Measurements from ENCODE around the gene LAMTOR4. TPM values are rescaled to one million over a fixed set of nuclear protein-coding genes. Genes with fewer than 3 reads are reported as not detected.

Gene LAMTOR4
- total RNA-seq, 1 experiment from 2014 or later: 54.8 TPM

DNA sequence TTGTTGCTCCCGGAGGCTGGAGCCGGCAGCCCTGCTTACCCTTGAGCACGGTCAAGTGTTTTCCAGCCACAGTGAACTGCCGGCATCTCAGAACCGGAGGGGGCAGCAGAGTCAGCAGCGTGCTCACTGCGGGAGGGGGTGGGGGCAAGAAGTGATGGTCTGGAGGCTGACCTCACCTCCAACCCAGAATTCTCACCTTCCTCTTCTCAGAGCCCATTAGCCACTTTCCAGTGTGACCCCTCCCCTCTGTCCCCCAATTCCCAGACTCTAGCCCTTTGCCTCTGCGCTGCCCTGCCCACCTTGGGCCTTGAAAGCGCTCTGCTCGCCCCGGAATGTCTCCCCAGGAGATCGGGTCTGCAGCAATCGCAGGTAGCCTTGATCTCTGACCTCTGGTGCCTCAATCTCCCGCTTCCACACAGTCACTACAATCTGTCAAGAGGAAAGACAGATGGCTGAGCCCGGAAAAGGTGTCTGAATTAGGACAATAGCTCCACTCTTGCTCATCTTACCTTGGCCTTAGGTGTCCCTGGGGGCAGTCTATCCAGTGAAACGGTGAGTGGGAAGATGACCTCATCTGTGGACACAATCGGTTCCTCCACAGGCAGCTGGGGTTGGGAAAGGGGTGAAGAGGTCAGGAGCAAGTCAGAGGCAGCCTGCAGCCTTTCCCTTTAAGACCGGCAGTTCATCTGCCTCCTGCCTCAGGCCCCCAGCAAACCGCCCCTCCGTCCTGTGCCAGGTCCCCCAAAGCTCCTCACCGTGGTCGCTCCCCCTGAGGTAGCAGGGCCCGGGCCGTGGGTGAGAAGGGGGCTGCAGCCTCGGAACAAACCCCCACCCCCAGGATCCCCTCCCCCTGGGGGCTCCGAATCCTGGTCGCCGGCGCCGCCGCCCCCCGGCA lies 8.9 kb downstream of the LAMTOR4 start:
- Histone ChIP-seq H3K36me3 (peaks cover 4% of the 10 kb centered on the region), H3K27me3 (no peaks in the 10 kb centered on the region), H3K4me3 (peak overlapping the region; percentile 57), H3K9me3 (no peaks in the 10 kb centered on the region)
- peak; percentile 45 for DNase-seq

- no peaks in the 10 kb centered on the region for H3K9me3 ChIP-seq
- H3K4me3 ChIP-seq: peak within 1 kb of the TSS; percentile 57
- DNase-seq: peak; percentile 90
- H3K27me3 ChIP-seq: no peaks in the 10 kb centered on the region
- H3K36me3 ChIP-seq: peaks cover 4% of the 10 kb centered on the region
These were observed 9.7 kb downstream of the LAMTOR4 start, which contains the start of gene TRAPPC14 for GRCh38 chr7:100158229-100159098. TRAPPC14 (minus strand) TSS chr7:100158723; CDS start chr7:100158499, 224 bp downstream.

- Histone ChIP-seq H3K36me3 (peaks cover 4% of the 10 kb centered on the region), H3K4me3 (peak overlapping the region; percentile 57), H3K27me3 (no peaks in the 10 kb centered on the region), H3K9me3 (no peaks in the 10 kb centered on the region)
- DNase-seq: no peak
These were observed 10.4 kb downstream of the LAMTOR4 start for GRCh38 chr7:100159099-100159623.

DNA sequence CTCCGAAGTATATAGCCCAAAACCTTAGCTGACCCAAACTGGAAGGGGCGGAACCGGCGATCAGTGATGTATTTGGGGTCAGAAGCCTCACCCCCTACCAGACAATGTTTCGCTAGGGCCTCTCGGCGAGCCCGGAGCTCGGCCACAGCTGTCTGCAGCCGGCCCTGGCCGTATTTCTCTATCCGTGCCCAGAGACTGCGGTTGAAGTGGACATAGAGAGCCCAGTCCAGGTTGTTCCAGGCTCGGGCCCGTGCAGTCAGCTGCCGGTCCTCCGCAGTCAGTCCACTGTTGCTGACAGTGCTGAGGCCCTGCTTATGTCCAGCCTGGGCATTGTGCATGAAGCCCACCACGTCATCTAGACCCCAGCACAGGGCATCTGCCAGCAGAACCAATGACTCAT lies 11.3 kb downstream of the LAMTOR4 start:
- H3K4me3 ChIP-seq: no peak overlapping the region
- no peaks in the 10 kb centered on the region for H3K9me3 ChIP-seq
- H3K27me3 ChIP-seq: no peaks in the 10 kb centered on the region
- H3K36me3 ChIP-seq: peaks cover 4% of the 10 kb centered on the region
- no peak for DNase-seq

GRCh38 chr7:100163006-100163531 lies 14.4 kb downstream of the LAMTOR4 start:
- no peaks in the 10 kb centered on the region for H3K36me3 ChIP-seq
- no peaks in the 10 kb centered on the region for H3K27me3 ChIP-seq
- no peak overlapping the region for H3K4me3 ChIP-seq
- H3K9me3 ChIP-seq: no peaks in the 10 kb centered on the region
- no peak for DNase-seq

GRCh38 chr7:100163871-100164270 lies 15.2 kb downstream of the LAMTOR4 start:
- no peak for DNase-seq
- Histone ChIP-seq H3K36me3 (no peaks in the 10 kb centered on the region), H3K27me3 (no peaks in the 10 kb centered on the region), H3K9me3 (no peaks in the 10 kb centered on the region), H3K4me3 (no peak overlapping the region)

DNA sequence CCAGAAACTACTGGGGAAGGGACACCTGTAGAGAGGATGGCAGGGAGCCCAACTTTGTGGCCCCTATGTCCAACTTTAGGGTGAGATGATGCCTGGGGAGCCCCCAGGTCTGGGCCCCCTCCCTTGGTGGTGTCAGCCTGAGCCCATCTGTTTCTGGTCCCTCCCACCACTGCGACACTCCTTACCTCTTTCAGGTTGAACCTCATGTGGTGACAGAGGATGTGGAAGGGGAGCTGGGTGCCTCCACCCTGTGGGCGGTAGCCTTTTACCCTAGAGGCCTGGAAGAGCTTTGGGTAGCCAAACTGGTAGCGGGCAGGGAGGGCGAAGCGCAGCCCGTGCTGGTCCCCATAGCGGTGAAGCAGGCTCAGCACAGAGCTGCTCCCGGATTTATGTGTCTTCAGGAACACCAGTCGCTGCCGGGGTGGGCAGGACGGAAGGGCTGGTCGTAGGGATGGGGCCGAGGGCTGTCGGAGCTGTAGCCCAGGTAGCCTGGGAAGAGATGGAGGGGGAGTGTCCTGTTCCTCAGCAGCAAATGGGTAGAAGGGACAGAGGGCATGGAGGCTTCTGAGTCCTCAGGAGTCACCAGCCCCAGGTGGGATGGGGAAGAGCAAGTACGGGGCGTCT lies 17.7 kb downstream of the LAMTOR4 start:
- Histone ChIP-seq H3K9me3 (no peaks in the 10 kb centered on the region), H3K4me3 (no peak overlapping the region), H3K36me3 (no peaks in the 10 kb centered on the region), H3K27me3 (no peaks in the 10 kb centered on the region)
- no peak for DNase-seq

DNA sequence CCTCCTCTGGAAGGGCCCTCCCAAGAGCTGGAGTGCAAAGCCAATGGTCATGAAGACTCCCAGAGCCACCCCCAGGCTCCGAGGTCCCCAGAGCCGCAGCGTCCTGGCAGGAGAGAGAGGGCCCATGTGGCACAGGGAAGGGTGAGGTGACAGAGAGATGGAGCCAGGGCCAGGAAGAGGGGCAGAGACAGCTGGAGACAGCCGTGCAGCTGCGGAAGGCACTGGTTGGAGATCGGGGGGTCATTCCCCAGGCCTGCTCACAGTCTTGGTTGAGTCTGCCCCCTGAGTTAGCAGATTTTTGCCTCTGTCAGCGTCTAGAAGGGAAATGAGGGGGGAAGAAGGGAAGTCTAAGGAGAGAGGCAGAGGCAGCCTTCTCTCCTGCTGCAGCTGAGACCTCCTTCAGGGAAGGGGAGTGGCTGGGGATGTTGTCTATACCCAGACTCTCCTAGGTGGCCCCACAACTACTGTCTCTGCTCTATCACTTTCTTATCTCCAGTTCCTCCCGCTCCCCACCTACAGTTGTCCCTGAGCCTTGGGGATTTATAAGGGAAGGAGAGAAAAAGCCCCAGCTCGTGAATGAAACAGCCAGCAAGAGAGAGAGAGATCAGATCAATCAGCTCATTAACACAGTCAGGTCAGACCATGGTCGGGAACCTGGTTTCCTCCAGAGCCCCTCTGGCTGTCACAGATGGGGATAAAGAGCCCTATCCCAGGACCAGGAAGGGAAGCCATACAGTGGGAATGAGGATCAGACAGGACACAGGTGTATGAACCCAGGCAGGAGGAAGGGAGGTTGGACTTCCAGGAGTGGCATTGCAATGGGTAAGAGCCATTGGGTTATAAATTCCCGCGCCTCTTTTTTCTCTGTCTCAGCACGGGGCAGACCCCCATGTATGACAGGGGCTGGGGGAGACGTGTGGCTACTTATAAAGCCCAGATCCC lies 18.5 kb downstream of the LAMTOR4 start:
- Histone ChIP-seq H3K36me3 (no peaks in the 10 kb centered on the region), H3K9me3 (no peaks in the 10 kb centered on the region), H3K27me3 (no peaks in the 10 kb centered on the region), H3K4me3 (no peak overlapping the region)
- no peak for DNase-seq

DNA sequence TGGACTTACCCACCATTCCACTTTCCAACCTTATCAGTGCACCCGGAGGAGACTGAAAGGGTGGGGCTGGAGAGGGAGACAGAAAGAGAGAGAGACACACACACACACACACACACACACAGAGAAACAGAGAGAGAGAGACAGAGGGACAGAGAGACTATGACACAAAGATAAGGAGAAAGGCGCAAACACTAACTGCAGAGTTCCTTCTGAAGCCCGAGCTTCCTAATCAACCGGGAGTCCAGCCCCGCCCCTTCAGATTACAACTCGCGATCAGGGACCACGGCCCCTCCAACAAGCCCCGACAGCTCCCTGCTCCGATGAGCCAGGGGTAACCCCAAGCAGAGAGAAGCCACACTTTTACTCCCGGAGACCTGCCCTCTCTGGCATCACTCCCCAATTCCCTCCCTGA lies 19.2 kb downstream of the LAMTOR4 start:
- Histone ChIP-seq H3K27me3 (no peaks in the 10 kb centered on the region), H3K36me3 (no peaks in the 10 kb centered on the region), H3K9me3 (no peaks in the 10 kb centered on the region), H3K4me3 (peak overlapping the region; percentile 22)
- no peak for DNase-seq

GRCh38 chr7:100169147-100169850 lies 20.6 kb downstream of the LAMTOR4 start:
- no peak overlapping the region for H3K4me3 ChIP-seq
- H3K27me3 ChIP-seq: no peaks in the 10 kb centered on the region
- no peak for DNase-seq
- H3K9me3 ChIP-seq: no peaks in the 10 kb centered on the region
- H3K36me3 ChIP-seq: no peaks in the 10 kb centered on the region

GRCh38 chr7:100170101-100170897 lies 21.6 kb downstream of the LAMTOR4 start:
- no peak overlapping the region for H3K4me3 ChIP-seq
- no peaks in the 10 kb centered on the region for H3K27me3 ChIP-seq
- DNase-seq: no peak
- H3K36me3 ChIP-seq: no peaks in the 10 kb centered on the region
- no peaks in the 10 kb centered on the region for H3K9me3 ChIP-seq

- Histone ChIP-seq H3K36me3 (no peaks in the 10 kb centered on the region), H3K9me3 (no peaks in the 10 kb centered on the region), H3K27me3 (no peaks in the 10 kb centered on the region), H3K4me3 (no peak overlapping the region)
- no peak for DNase-seq
These were observed 22.5 kb downstream of the LAMTOR4 start for GRCh38 chr7:100171087-100171681.

- no peak for DNase-seq
- no peaks in the 10 kb centered on the region for H3K36me3 ChIP-seq
- H3K4me3 ChIP-seq: no peak overlapping the region
- H3K9me3 ChIP-seq: no peaks in the 10 kb centered on the region
- no peaks in the 10 kb centered on the region for H3K27me3 ChIP-seq
These were observed 23.1 kb downstream of the LAMTOR4 start for GRCh38 chr7:100171840-100172239.
